Middle frontal gyrus (tissue), 1 donor: ENCODE results near the gene SLC9C1.

Experiments
- DNase-seq: peaks from one replicate; pipeline ENCODE4 v3.0.0-alpha.2; 2015; ENCODE audit warnings: low spot score; ENCODE audit errors: extremely low spot score

SLC9C1 gene

GRCh38 chr3:112115161-112115739 lies 178.8 kb downstream of the SLC9C1 start:
- no peak for DNase-seq

- DNase-seq: no peak
These were observed 179.3 kb downstream of the SLC9C1 start for GRCh38 chr3:112114576-112115160.

- DNase-seq: no peak
These were observed 182.1 kb downstream of the SLC9C1 start for GRCh38 chr3:112111785-112112402.

GRCh38 chr3:112109322-112109721 lies 184.7 kb downstream of the SLC9C1 start:
- DNase-seq: no peak

GRCh38 chr3:112104774-112105173 lies 189.2 kb downstream of the SLC9C1 start:
- DNase-seq: no peak

GRCh38 chr3:112101916-112102315 lies 192.1 kb downstream of the SLC9C1 start:
- no peak for DNase-seq

GRCh38 chr3:112097378-112097777 lies 196.6 kb downstream of the SLC9C1 start:
- no peak for DNase-seq

GRCh38 chr3:112096176-112096575 lies 197.8 kb downstream of the SLC9C1 start:
- DNase-seq: no peak

GRCh38 chr3:112095731-112096130 lies 198.3 kb downstream of the SLC9C1 start:
- DNase-seq: no peak

- DNase-seq: no peak
These were observed 200.9 kb downstream of the SLC9C1 start for GRCh38 chr3:112093180-112093522.

GRCh38 chr3:112092496-112093179 lies 201.4 kb downstream of the SLC9C1 start:
- DNase-seq: no peak

GRCh38 chr3:112090887-112091586 lies 203.0 kb downstream of the SLC9C1 start:
- no peak for DNase-seq
